ENCODE data around the gene MRPS7.

DNA sequence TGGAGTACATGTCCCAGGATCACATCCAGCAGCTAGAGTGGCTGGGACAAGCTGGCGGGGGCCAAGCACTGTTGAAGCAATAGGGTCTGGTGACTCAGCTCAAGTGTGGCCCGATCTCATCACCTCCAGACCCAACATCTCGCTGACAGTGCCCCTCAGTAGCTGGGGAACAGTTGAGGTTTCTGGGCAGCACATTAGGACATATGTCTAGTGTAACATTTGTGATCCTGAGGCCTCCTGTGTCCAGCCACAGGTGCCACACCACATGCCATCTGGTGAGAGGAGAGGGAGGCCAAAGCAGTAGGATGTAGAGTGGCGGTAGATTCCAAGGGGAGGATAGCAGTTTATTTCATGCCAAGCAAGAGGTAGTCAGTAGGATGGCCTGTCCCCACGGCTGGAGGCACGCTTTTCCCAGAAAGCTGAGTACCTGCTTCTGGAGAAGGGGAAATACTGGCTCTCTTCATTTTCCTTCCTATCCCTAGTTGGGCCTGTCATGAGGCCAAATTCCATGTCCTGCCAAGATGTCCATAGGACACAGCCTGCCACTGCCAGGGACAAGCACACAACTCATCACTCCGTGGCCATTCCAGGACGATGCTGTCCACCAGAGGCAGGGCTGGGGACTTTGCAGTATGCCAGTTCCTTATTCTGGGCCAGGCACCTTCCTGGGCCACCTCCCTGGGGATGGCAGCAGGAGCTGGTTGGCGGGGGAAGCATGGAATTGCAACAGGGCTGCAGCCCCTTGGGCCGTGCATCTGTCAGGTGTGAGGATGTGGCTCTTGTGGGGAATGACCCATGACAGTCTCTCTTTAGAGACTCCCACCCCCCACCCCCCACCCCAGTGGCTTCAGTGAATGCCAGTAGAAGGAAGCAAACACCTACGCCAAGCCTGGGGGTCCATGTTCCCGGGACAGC is 24.3 kb upstream of the MRPS7 start:
- TF ChIP-seq, protein P1, sequence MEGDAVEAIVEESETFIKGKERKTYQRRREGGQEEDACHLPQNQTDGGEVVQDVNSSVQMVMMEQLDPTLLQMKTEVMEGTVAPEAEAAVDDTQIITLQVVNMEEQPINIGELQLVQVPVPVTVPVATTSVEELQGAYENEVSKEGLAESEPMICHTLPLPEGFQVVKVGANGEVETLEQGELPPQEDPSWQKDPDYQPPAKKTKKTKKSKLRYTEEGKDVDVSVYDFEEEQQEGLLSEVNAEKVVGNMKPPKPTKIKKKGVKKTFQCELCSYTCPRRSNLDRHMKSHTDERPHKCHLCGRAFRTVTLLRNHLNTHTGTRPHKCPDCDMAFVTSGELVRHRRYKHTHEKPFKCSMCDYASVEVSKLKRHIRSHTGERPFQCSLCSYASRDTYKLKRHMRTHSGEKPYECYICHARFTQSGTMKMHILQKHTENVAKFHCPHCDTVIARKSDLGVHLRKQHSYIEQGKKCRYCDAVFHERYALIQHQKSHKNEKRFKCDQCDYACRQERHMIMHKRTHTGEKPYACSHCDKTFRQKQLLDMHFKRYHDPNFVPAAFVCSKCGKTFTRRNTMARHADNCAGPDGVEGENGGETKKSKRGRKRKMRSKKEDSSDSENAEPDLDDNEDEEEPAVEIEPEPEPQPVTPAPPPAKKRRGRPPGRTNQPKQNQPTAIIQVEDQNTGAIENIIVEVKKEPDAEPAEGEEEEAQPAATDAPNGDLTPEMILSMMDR (IDR thresholded peaks at IDR 0.05; ENCODE audit: control extremely low read depth in 1 of 3, insufficient read depth in 1 of 3, low read depth in 1 of 3, low read length in 3 of 3) = no peak
- TF ChIP-seq POLR2A (IDR thresholded peaks at IDR 0.05; ENCODE audit: control extremely low read depth in 1 of 2, low read depth in 2 of 2, low read length in 2 of 2) = peak in 1 of 2 experiments; percentile 58; a peak in 1 of 3 replicates
- TF ChIP-seq SP2 (IDR thresholded peaks at IDR 0.05; ENCODE audit: low read length) = no peak
- TF ChIP-seq TAF1 (IDR thresholded peaks at IDR 0.05; ENCODE audit: low read depth, low read length) = no peak
- TF ChIP-seq CBX8 (IDR thresholded peaks at IDR 0.05; ENCODE audit: borderline replicate concordance, low read depth, low read length) = no peak
- no peak for TF ChIP-seq EZH2 (IDR thresholded peaks at IDR 0.05; ENCODE audit: low read depth, low read length, severe bottlenecking)
- no peak for TF ChIP-seq SP1 (IDR thresholded peaks at IDR 0.05; ENCODE audit: low read depth, low read length)
